Measurements from ENCODE around the gene YJU2. TPM values are rescaled to one million over a fixed set of nuclear protein-coding genes. Genes with fewer than 3 reads are reported as not detected.
"Not testable (repeated sequence)": the region's sequence is repeated elsewhere in the genome, so short reads cannot be mapped to it uniquely, and the experiment has no call there.

YJU2 gene
- total RNA-seq, 1 donor from 2014 or later, result 15.1 TPM

DNA sequence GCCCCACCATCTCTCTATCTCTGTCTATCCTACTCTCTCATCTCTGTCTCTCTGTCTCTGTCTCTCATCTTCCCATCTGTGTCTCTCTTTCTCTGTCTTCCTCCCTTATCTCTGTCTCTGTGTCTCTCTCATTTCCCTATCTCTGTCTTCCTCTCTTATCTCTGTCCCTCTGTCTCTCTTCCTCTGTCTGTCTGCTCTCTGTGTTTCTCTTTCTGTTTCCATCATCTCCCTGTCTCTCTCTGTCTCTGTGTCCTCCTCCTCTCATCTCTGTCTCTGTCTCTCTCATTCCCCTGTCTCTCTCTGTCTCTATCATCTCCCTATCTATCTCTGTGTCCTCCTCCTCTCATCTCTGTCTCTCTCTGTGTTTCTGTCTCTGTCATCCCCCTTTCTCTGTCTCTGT, 19.1 kb upstream of the YJU2 start:
- DNase-seq (ENCODE audit: low spot score), result no peak

DNA sequence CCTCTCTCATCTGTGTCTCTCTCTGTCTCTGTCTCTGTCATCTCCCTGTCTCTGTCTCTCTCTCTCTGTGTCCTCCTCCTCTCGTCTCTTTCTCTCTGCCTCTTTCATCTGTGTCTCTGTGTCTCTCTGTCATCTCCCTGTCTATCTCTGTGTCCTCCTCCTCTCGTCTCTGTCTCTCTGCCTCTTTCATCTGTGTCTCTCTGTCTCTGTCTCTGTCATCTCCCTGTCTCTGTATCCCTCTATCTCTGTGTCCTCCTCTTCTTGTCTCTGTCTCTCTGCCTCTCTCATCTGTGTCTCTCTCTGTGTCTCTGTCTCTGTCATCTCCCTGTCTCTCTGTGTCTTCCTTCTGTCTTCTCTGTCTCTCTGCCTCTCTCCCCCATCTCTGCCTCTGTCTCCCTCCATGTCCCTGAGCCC, 18.1 kb upstream of the YJU2 start:
- no peak for DNase-seq (ENCODE audit: low spot score)

- DNase-seq (ENCODE audit: low spot score), result no peak
Observed at GRCh38 chr19:4229179-4229931, 17.5 kb upstream of the YJU2 start, which contains the start of gene EBI3. TSS of gene EBI3 (plus strand) at chr19:4229523. CDS start at chr19:4229551, 28 bp downstream.

DNA sequence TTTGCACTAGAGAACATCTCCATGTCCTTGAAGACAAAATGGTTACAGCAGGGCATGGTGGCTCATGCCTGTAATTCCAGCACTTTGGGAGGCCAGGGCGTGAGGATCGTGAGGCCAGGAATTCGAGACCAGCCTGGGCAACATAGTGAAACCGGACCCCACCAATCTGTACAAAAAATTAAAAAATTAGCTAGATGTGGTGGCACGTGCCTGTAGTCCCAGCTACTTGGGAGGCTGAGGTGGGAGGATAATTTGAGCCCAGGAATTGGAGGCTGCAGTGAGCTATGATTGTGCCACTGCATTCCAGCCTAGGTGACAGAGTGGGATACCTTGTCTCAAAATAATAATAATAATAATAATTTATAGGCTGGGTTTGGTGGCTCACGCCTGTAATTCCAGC, 16.6 kb upstream of the YJU2 start:
- DNase-seq (ENCODE audit: low spot score), result not testable (repeated sequence)

DNA sequence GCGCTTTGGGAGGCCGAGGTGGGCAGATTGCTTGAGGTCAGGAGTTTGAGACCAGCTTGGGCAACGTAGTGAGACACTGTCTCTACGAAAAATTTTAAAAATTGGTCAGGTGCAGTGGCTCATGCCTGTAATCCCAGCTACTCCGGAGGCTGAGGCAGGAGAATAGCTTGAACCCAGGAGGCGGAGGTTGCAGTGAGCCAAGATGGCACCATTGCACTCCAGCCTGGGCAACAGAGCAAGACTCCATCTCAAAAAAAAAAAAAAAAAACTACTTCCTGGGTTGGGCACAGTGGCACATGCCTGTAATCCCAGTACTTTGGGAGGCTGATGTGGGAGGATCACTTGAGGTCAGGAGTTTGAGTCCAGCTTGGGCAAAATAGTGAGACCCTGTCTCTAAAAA, 15.4 kb upstream of the YJU2 start:
- not testable (repeated sequence) for DNase-seq (ENCODE audit: low spot score)

GRCh38 chr19:4232139-4232538, 14.7 kb upstream of the YJU2 start:
- not testable (repeated sequence) for DNase-seq (ENCODE audit: low spot score)

DNA sequence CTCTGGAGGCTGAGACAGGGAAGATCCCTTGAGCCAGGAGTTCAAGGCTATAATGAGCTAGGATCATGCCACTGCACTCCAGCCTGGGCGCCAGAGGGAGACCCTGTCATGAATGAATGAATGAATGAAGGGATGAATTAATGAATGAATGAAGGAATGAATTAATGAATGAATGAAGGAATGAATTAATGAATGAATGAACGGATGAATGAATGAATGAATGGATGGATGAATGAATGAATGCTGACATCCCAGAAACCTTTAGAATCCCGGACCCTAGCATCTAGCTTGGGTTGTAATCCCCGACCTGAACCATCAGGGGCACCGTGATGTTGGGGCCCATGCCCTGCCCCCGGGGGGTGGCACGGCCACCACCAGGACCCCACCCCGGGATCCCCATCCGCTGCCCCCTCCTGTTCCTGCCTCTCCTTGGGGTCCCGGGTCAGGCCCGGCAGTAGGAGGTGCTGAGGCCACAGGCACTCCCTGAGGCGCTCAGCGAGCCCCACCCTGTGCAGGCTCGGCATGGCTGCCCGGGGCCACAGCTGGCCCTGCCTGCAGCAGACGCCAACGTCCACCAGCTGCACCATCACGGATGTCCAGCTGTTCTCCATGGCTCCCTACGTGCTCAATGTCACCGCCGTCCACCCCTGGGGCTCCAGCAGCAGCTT, 14.1 kb upstream of the YJU2 start:
- DNase-seq (ENCODE audit: low spot score), result no peak

DNA sequence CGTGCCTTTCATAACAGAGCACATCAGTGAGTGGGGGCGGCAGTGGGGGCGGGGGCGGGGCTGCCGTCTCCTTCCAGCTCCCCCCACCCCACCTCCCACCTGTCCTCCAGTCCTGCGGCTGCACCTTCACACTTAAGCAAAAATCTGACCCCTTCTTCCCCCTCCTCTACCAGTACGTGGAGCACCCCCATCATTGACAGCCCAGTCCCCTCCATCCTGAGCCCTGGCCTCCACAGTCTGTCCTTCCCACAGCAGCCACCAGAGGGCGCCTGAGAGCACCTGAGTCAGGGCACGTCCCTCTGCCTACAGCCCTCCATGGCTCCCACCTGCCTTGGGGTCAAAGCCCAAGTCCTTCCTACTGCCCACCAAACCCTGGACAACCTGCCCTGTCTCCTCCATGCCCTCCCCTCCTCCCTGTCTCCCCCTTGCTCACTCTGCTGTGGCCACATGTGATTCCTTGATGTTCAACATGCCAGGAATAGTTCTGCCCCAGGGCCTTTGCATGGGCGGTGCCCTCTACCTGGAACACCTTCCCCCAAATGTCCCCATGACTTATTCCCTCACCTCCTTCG, 13.5 kb upstream of the YJU2 start:
- no peak for DNase-seq (ENCODE audit: low spot score)

- DNase-seq (ENCODE audit: low spot score), result no peak
Observed at GRCh38 chr19:4234142-4234861, 12.6 kb upstream of the YJU2 start.

- no peak for DNase-seq (ENCODE audit: low spot score)
Observed at GRCh38 chr19:4234862-4235201, 12.0 kb upstream of the YJU2 start.

GRCh38 chr19:4237510-4237909, 9.4 kb upstream of the YJU2 start:
- DNase-seq (ENCODE audit: low spot score), result not testable (repeated sequence)

- DNase-seq (ENCODE audit: low spot score), result no peak
Observed at GRCh38 chr19:4238831-4239230, 8.0 kb upstream of the YJU2 start.

DNA sequence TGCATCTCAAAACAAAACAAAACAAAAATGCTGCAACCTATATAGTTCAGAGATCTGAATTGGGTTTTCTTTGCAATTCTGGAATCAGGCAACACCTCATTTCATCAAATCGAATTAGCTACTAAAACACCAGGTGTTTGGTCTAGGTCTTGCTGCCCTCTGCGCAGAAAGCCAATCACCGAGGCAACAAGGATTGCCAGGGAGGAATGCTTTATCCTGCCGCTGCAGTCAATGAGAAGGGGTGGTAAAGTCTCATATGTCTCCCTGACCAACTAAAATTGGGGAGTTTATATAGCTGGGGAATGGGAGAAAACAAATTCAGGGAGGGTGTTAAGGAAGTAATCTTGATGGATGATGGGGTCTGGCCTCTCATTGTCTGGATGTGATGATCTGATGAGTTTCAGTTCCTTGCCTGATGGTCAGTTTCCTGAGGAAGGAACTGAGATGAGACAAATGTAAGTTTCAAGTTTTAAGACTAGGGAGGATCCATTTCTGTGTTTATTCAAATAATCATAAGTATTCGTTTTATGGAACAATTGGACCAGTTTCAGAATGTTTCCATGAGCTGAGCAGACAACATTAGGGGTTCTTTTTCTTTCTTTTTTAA, 5.0 kb upstream of the YJU2 start:
- DNase-seq (ENCODE audit: low spot score), result no peak

GRCh38 chr19:4245938-4246337, 942 bp upstream of the YJU2 start:
- DNase-seq (ENCODE audit: low spot score), result not testable (repeated sequence)

GRCh38 chr19:4256563-4256962, 9.7 kb downstream of the YJU2 start:
- no peak for DNase-seq (ENCODE audit: low spot score)

GRCh38 chr19:4257025-4257424, 10.1 kb downstream of the YJU2 start:
- no peak for DNase-seq (ENCODE audit: low spot score)

- DNase-seq (ENCODE audit: low spot score), result no peak
Observed at GRCh38 chr19:4258181-4258580, 11.3 kb downstream of the YJU2 start.

GRCh38 chr19:4260613-4261191, 13.8 kb downstream of the YJU2 start:
- DNase-seq (ENCODE audit: low spot score), result no peak

DNA sequence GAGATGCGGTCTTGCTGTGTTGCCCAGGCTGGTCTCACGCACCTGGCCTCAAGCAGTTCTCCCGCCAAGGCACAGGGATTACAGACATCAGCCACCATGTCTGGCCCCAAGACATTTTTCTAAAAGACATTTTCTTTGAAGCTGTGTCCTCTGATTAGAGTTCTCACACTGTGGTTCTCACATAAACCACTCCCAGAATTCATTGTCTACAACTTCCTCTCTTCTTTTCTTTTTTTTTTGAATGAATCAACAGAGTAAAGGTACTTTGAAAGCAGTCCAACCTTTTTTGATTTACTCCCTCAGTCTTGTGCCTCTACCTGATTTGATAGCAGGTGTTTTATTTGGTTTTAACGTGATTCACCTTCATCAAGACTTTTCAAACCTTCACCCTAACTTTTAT, 17.9 kb downstream of the YJU2 start:
- DNase-seq (ENCODE audit: low spot score), result no peak

- DNase-seq (ENCODE audit: low spot score), result no peak
Observed at GRCh38 chr19:4266253-4267000, 19.5 kb downstream of the YJU2 start.
